ENCODE data around the gene NDUFS5.

DNA sequence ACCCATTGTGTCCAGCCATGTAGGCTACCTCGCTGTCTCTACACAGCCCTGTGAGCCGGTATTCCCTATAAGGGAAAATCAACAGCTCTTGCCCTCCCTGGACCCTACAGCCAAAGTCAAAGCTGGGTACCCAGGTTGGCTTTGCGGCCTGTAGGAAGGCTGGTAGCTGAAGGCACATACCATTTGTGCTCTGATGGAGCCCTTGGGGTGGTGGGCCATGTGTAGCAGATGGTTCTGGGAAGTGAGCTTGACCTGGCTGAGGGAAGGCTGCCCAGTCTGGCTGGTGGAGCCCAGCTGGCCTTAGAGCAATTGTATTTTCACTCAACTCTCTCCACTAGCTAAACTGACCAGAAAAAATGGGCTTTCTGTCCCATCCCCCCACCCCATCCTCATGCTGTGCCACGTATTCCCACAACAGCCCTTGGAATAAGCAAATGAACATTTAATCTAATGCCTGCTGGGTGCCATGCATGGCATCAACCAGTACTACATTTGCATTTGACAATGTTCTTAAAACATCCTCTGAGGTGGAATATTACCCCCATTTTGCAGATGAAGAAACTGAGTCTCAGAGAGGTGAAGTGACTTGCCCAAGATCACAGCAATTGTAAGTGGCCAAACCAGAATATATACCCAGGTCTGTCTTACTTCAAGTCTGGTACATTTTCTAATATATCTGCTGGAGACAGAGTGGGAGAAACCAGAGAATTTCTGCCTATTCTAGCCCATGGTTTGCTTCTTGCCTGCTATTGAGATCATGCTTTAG is 56.8 kb downstream of the NDUFS5 start:
- TF ChIP-seq ZFP3 (CRISPR knock-in tag; IDR thresholded peaks at IDR 0.05) (no peak), ZC3H10 (CRISPR knock-in tag; IDR thresholded peaks at IDR 0.05) (no peak), ESRRG (CRISPR knock-in tag; IDR thresholded peaks at IDR 0.05) (no peak)
- TF ChIP-seq, protein P1, sequence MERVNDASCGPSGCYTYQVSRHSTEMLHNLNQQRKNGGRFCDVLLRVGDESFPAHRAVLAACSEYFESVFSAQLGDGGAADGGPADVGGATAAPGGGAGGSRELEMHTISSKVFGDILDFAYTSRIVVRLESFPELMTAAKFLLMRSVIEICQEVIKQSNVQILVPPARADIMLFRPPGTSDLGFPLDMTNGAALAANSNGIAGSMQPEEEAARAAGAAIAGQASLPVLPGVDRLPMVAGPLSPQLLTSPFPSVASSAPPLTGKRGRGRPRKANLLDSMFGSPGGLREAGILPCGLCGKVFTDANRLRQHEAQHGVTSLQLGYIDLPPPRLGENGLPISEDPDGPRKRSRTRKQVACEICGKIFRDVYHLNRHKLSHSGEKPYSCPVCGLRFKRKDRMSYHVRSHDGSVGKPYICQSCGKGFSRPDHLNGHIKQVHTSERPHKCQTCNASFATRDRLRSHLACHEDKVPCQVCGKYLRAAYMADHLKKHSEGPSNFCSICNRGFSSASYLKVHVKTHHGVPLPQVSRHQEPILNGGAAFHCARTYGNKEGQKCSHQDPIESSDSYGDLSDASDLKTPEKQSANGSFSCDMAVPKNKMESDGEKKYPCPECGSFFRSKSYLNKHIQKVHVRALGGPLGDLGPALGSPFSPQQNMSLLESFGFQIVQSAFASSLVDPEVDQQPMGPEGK (CRISPR knock-in tag; IDR thresholded peaks at IDR 0.05; ENCODE audit: borderline replicate concordance) = no peak
- TF ChIP-seq, protein P2, sequence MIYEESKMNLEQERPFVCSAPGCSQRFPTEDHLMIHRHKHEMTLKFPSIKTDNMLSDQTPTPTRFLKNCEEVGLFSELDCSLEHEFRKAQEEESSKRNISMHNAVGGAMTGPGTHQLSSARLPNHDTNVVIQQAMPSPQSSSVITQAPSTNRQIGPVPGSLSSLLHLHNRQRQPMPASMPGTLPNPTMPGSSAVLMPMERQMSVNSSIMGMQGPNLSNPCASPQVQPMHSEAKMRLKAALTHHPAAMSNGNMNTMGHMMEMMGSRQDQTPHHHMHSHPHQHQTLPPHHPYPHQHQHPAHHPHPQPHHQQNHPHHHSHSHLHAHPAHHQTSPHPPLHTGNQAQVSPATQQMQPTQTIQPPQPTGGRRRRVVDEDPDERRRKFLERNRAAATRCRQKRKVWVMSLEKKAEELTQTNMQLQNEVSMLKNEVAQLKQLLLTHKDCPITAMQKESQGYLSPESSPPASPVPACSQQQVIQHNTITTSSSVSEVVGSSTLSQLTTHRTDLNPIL (CRISPR knock-in tag; IDR thresholded peaks at IDR 0.05; ENCODE audit: low read depth) = no peak

All from SK-N-SH treated with all-trans-retinoic acid at 6 μM for 48 hours (cell line).